Stimulated activated CD4-positive, alpha-beta T cell treated with anti-CD3 and anti-CD28 coated beads, Interleukin-1b, Interleukin-23, amount 100 ng/mL, for 48 hours (primary cell): ENCODE data around the gene FAM20B.
"Not testable (repeated sequence)": the region's sequence is repeated elsewhere in the genome, so short reads cannot be mapped to it uniquely, and the experiment has no call there.

Experiments used
- DNase-seq: peaks from one replicate; pipeline ENCODE4 v3.0.0-alpha.2; 2020

Gene FAM20B

DNA sequence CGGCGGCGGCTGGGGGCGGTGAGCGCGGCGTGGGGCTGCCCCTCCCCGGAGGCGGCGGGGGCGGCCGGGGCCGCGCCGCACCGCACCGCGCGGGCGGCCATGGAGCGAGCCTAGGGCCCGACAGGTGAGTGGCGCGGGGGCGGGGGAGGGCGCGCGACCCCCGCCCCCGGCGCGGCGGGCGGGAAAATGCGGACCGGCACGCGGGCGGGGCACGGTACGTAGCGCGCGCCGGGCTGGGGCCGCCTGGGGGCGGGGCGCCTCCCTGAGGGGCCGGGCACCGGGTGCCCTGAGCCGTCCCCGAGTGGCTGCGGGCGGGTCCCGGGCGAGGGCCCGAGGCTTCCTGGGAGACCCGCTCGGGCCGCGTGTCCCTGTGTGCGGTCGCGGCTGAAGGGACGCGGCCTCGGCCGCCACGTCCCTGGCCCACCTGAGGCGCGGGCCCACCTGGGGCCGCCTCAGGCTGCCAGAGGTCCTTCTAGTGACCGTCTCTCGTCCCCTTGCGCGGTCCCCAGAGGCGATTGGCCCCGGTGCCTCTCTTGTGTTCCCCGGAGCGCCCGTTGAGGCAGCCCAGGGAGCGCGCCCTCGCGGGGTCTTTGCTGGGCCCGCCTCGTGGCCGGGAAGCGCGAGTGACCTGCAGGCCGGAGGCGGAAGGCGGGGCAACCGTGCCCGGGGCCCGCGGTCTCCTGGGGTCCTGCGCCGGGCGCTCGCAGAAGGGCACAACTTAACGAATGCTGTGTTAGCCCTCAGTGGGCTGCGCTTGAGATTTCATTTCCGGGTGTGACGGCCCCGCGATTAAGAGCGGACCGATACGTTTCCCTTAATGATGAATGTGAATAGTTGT, 500 bp downstream of the FAM20B start:
- peak; percentile 71 for DNase-seq

DNA sequence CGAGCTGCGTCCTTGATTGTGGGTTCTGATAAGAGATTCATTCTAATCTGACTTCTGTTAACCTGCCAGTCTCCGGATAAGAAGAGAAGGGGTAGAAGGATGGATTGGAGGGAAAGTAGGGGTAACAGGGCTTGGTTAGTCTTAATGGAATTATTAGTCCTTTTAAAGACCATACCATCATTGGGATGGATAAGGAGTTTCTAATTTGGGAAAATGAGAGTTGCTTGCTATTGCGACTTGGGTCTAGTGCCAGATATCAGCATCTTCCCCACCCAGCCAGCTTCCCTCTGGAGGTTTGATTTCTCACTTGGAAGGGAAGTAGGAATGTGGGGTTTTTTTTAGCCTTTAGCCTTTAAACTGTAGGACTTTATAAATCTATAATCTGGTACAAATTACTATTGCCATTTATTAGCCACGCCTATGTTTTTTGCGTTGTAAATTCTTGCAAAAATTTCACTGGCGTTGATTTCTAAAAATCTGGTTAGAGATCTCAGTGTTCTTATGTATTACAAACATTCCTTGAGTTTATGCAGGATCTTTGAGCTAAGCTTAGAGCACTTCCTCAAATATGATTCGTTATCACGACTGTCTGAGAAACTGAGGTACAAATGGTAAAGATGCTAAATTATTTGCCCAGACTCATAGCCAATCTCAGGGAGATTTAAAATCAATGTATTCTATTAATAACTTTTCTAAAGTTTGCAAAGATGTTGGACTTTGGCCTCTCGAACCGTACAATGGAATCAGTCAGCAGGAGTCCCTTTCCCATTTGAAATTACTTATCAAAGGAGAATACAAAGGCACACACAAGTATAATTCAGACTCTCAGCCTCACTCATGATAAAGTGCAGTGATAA, 1.3 kb downstream of the FAM20B start:
- DNase-seq = no peak

DNA sequence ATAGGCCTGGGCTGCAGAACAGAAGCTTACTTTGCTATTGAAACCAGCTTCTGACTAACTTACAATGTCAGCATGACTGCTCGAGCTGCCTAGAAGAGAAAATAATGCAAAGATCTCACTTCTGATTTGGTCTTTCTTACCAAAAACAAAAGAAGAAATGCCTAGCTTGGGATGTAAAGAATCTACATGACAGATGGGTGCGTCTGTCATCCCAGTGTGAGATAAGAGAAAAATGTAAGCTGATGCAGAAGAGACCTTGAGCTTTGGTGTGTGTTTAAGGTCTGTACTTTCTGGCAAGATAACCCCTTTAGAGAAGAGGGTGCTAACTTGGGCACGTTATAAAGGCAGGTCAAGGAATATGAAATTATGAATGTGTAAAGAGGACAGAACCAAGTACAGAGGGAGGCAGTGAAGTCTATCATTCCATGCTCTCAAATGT, 3.6 kb downstream of the FAM20B start:
- no peak for DNase-seq

DNA sequence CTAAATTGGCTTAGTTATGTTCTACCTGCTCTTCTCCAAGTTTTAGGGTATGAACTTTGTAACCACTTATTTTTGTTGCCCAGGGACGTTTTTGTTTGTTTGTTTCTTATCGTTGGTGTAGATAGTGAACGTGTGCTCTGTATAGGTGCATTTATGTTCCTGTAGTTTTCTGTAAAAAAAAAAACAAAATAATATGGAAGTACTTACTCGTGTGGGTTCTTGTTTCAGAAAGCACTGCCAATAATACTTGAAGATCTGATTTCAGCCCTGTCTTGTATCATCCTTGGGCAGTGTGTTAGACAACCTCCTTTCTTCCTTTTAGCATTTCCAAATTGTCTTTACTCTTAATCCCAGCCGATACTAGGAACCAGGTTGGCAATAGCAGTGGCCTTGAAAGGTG, 4.4 kb downstream of the FAM20B start:
- no peak for DNase-seq

DNA sequence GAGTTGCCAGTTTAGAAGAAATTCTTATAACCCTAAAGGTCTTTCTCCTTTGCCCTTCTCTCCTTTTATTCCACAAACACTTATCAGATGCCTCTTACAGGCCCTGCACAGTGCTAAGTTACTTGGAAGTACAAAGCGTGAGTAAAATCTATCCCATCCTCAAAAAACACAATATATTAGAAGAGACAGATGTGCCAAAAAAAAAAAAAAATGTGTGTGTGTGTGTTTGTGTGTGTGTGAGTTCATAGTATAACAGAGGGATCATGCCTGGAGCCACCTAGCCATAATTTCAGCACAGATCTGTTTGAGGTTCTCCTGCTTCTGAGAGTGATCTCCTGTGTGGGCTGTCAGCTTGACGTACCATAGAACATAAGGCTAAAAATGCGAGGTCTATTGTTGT, 5.0 kb downstream of the FAM20B start:
- DNase-seq = no peak

DNA sequence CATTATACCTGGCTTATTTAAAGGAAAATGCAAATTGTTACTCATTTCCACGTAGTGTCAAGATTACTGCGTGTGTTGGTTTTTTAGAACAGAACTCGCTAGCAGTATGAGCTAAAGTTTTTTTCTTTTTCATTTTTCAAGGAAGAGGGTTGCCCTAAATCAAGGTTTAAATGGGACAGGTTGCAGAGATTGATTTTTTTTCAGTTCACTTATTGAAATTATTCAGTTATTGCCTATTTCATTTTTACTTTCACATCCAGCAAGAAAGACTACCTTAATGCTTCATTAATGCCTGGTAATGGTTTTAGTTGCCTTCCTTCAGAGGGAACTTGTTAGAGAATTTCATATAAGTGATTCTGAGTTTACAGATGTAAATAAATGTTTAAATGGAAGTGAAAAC, 5.6 kb downstream of the FAM20B start:
- no peak for DNase-seq

DNA sequence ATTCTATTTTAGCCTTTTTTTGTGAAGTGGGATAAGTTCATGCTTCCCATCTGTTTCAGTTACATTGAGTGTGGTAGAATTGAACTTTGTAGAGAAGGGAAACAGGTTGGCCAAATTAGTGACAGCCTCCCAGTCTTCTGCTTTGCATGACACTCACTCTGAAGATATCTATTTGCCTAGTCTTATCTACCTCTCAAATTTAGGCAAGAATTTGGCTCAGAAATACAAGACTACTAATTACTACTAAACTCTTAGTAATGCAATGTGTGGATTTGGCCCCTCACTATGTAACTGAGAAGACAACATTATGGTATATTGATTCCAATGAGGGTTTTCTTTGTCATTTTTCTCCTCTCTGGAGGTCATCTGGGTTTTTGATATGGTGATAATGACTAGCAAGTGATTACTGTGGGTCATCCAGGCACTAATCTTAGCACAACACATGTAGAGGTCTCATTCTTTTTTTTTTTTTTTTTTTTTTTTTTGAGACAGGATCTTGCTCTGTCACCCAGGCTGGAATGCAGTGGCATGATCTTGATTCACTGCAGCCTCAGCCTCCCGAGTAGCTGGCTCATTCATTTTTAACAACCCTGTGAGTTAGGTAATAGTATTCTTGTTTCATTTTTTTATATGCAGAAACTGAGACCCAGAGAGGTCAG, 6.3 kb downstream of the FAM20B start:
- no peak for DNase-seq

DNA sequence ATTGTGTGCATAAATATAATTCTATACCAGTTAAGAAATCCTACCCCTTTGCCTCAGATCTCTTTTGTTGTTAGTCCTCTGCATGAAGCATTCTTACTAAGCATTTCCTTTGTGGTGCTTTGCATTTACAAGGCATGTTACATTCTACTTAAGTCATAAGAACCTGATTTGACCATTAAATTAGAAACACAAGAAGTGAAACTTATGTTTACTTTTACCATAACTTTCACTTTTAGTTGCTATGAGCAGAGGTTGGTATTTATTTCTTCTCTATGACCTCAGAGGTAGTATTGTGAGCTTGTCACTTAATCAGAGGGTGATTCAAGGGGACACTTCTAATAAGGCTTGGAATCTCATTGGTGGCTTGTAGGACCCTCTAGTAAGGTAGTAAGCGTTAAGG, 9.0 kb downstream of the FAM20B start:
- DNase-seq = no peak

DNA sequence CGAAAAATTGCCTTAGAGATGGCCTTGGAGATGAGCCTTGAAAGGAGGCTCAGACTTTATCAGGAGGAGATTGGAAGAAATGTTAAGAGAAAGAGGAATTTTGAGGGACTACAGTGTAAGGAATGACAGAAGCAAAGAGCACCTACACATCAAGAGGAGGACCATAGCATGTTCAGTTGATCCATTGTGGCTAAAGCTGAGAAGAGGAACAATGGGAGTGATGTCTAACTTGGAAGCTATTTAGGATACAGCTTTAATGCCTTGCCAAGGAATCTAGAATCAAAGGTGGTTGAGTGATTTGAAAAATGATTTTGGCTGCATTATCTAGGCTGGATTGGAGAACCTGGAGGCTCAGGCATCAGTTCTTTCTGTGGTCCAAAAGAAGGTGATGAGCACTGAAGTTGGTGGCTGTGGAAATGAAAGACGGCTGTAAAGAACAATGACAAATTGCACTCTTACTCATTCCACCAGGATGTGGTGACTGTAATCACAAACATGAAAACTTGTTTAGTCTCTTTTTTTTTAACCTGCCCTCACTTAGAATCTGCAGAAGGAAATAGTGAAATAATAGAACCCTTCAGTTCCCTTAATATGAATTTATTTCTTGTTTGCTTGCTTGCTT, 11.3 kb downstream of the FAM20B start:
- peak; percentile 34 for DNase-seq

DNA sequence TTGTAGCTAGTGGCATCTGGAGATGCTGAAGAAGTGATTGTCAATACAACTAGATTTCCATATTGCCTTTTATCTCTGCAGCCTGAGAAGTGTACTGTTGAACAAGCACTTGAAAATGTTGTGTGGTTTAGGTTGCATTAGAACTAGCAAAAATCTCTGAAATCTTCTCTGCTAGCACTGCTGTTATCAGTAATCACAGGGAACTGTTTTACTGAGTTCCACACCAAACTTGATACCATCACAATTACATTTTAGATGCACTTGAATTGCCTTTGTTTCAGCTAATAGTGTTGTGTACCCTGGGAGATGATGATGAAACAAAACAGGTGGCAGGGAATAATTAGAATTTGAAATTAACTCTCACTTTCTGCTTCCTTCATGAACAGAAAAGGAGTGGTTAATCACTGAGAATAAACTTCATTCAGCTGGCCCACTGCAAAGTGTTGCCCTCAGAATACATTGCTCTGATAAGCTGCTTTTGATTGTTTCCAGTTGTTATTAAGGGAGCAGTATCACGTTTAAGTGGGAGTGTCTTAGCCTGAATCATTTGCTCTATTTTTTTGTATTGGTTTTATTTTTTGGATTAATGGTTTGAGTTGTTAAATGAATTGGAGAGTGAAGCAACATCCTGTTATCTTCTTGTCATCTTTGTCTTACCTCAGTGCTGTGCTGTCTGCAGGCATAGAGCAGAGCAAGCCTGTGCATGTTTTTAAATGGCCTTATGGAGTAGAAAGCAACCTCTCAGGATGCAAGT, 13.0 kb downstream of the FAM20B start:
- DNase-seq = no peak

DNA sequence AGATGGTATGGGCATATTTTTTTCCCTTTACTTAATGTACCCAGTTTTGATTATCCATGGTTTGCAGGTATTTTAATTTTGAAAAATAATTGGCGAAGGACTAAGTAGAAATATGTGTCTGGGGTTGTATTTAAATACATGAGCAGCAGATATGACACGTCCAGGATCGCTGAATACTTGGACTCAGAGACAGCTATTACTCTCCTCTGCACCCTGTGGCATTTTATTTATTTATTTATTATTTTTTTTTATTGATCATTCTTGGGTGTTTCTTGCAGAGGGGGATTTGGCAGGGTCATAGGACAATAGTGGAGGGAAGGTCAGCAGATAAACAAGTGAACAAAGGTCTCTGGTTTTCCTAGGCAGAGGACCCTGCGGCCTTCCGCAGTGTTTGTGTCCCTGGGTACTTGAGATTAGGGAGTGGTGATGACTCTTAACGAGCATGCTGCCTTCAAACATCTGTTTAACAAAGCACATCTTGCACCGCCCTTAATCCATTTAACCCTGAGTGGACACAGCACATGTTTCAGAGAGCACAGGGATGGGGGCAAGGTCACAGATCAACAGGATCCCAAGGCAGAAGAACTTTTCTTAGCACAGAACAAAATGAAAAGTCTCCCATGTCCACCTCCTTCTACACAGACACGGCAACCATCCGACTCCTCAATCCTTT, 13.9 kb downstream of the FAM20B start:
- DNase-seq = not testable (repeated sequence)

DNA sequence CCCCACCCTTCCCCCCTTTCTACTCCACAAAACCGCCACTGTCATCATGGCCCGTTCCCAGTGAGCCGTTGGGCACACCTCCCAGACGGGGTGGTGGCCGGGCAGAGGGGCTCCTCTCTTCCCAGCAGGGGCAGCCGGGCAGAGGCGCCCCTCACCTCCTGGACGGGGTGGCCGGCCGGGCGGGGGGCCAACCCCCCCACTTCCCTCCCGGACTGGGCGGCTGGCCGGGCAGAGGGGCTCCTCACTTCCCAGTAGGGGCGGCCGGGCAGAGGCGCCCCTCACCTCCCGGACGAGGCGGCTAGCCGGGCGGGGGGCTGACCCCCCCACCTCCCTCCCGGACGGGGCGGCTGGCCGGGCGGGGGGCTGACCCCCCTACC, 14.5 kb downstream of the FAM20B start:
- DNase-seq = not testable (repeated sequence)

DNA sequence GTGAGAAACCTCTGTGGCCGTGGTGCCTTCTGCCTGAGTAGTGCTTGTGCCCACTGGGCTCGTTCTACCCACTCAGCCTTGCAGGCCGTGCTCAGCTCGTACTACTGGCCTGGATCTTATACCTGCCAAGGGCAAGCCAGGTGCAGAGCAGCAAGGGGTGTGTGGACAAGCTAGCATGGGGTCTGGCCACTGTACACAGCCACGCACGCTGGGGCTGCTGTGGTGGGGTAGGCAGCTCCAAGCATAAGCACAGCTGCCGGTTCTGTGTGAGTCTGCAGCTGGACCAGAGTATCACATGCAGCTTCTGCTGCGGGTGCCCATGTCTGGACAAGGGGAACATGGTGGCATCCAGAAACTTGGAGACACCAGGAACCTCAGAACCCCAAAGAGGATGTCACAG, 16.4 kb downstream of the FAM20B start:
- DNase-seq = no peak

DNA sequence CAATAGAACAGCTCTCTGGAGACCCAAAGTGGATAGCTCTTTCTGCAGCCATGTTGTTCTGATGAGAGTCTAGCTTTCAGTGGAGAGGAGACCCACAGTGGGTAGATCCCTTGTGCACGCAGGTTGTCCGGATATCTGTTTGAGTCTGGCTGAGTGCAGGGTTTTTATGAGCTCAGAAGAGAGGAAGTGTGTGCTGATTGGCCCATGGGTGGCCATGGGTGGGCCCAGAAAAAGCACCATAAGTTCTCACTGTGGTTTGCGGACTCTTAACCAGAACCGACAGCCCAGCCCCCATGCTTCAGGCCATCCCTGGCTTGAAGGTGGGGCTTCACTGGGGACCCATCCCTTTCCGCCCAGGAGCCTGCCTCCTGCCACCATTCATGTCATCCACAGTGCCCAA, 17.0 kb downstream of the FAM20B start:
- DNase-seq = no peak

DNA sequence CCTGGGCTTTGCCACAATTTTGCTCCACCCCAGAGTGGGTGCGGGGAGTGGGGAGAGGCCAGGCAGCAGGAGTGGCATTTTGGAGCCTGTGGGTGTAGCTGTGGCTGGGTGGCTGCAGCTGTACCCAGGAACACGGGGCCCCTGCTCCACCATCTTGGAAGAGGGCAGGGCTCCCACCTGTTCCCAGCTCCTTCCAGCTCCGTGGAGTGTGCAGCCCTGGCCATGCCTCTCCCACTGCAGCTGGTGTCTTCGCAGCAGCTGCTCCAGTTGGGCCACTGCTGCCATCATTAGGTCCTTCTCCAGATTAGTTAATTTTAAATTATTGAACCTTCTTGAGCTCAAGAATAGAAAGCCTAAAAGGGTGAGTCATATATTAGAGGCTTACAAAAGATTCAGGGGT, 17.6 kb downstream of the FAM20B start:
- DNase-seq = no peak

DNA sequence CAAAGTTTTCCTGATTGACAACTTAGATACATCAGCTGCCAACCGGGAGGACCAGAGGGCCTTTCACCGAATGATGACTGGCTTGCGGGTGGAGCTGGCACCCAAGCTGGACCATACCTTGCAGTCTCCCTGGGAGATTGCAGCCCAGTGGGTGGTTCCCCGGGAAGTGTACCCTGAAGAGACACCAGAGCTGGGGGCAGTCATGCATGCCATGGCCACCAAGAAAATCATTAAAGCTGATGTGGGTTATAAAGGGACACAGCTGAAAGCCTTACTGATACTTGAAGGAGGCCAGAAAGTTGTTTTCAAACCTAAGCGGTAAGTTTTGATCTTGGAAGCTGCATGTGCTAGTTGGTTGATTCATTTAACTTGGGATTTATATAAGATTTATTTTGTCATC, 18.2 kb downstream of the FAM20B start:
- no peak for DNase-seq

DNA sequence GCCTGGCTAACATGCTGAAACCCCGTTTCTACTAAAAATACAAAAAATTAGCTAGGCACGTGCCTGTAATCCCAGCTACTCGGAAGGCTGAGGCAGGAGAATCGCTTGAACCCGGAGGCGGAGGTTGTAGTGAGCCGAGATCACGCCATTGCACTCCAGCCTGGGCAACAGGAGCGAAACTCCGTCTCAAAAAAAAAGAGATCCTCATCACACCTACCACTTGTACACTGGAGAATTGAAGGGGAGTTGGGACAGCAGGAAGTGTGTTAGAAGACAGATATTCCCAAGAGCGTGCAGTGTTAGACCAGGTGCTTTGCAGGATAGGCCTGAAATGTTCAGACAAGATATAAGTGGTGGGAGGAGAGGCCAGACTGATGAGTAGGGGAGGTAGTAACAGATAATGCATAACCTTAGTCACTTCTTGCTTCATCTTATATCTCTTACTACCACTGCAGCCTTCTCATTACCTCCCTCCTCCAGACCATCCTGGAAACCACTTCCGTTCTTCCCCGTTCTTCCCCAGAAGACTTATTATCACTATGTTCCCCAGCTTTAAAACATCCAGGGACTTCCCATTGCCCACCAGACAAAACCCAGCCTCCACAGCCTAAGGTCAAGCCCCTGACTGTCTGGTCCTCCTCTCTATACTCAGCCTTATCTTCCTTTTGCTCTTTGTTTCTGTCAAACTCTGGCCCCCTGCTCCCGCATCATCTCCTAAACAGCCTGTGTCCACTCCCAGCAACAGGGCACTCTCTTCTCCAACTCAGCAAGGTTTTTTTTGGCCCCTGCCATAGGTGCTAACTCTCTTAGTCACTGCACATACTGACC, 21.3 kb downstream of the FAM20B start:
- no peak for DNase-seq

DNA sequence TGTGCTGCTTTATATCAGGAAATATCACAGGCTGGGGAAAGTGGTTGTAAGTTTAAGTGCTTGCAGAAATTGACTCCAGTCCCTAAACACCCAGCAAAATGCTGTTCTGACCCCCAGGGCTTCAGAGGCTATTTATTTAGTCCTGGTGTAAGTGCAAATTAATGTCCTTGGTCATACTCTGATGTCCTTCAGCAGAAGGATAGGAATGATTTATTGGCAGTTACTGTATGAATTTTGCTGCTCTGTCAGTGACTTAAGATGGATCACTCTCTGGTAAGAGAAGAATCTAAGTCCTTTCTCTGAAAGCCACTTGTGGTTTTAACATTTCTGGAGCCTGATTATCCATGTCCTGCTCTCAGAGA, 21.9 kb downstream of the FAM20B start:
- DNase-seq = no peak

DNA sequence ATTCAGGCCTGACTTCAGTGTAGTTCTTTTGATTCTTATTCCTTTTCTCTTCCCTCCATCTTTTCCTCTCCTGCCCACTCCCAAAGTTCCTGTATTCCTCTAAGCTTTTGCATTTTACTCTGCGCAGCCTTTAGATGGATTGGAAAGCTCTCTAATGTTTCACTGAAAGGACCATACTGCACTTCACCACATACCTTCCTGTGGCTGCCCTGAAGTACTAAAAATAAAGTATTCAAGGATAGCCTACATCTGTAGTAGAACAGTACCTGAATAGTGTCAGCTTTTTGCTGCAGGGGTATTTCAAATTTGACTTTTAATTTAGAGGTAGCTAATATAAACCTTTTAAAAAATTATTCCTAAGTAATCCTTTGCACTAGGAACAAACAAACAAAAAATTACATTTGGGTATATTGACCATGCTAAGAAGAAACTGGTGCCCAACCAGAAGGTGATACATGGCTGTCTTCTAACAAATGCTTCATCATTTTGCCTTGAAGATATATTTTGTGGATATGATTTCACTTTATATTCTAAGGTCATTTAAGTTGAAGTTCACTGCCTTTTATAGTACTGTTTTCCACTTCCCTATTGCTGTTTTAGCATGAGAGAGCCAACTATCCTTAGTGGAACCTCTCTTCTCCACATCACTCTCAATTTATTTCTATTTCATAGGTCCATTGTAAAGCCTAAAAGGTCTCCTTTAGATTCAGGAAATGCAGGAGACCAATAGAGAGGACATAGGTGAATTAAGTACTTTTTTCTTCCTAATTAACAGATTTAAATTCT, 22.8 kb downstream of the FAM20B start:
- DNase-seq = no peak

DNA sequence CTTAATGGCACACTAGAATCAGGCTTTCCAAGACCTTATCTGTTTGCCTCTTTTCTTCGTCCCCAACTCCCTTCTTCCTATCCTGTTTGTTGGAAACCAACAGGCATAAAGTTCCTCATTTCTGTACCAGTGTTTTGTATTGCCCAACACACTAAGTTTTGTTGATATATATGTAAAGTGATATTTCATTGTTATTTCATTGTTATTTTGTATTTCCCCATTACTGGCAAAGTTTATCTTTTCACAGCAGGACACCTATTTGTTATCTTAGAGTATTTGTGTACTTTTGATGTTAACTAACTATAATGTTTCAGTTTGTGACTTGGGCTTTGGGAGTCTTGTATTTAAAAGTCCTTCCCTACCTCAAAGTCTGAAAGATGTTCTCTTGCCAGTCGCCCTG, 27.1 kb downstream of the FAM20B start:
- no peak for DNase-seq
